WTC11 (cell line): ENCODE measurements around the gene WSB1. TPM values are rescaled to one million over a fixed set of nuclear protein-coding genes. Genes with fewer than 3 reads are reported as not detected.

ENCODE experiments used
- ATAC-seq: fragments of 200-7000 bp; cut with Tn5 transposase; 2 replicates; pipeline ENCODE4 v1.10.0; 2021; ENCODE audit warnings: mild to moderate bottlenecking, moderate library complexity
- CTCF ChIA-PET: fragments of 300-600 bp; sonication (Branson Sonifier 250); formaldehyde crosslinking; loops from one replicate; lab custom pipeline; 2021; ENCODE audit warnings: antibody characterized with exemption; lab: Charles Lee
- POLR2A ChIA-PET: fragments of 350-600 bp; sonication (Branson Sonifier 250); formaldehyde crosslinking; loops from one replicate; lab custom pipeline; 2021; ENCODE audit warnings: antibody characterized with exemption; lab: Charles Lee
- DNase-seq: peaks from one replicate; pipeline ENCODE4 v3.0.0; 2021; ENCODE audit warnings: low spot score
- H3K27ac Mint-ChIP-seq: 2 replicates; pipeline ENCODE4 v1.8.0; 2021; ENCODE audit warnings: mixed read lengths
- H3K27me3 Mint-ChIP-seq: 2 replicates; pipeline ENCODE4 v1.8.0; 2021; ENCODE audit warnings: low read depth, mild to moderate bottlenecking, moderate library complexity, mixed read lengths
- H3K36me3 Mint-ChIP-seq: 2 replicates; pipeline ENCODE4 v1.8.0; 2021; ENCODE audit warnings: mixed read lengths
- H3K4me1 Mint-ChIP-seq: 2 replicates; pipeline ENCODE4 v1.8.0; 2022; ENCODE audit warnings: mixed read lengths
- H3K4me3 Mint-ChIP-seq: 2 replicates; pipeline ENCODE4 v1.8.0; 2021; ENCODE audit warnings: mild to moderate bottlenecking, moderate library complexity, mixed read lengths
- H3K9me3 Mint-ChIP-seq: 2 replicates; pipeline ENCODE4 v1.8.0; 2021; ENCODE audit warnings: mixed read lengths
- AFF4 ChIP-seq: sonication (generic); formaldehyde crosslinking; IDR thresholded peaks from 2 replicates; pipeline ENCODE4 v1.8.1; 2023; ENCODE audit warnings: mild to moderate bottlenecking, missing genetic modification reagents, borderline replicate concordance
- CBFB ChIP-seq: sonication (generic); formaldehyde crosslinking; IDR thresholded peaks from 2 replicates; pipeline ENCODE4 v1.8.1; 2022; ENCODE audit warnings: mild to moderate bottlenecking, low read depth, missing genetic modification reagents
- ETV6 ChIP-seq: sonication (generic); formaldehyde crosslinking; IDR thresholded peaks from 2 replicates; pipeline ENCODE4 v1.8.1; 2022; ENCODE audit warnings: mild to moderate bottlenecking, missing genetic modification reagents
- GABPB1 ChIP-seq: sonication (generic); formaldehyde crosslinking; IDR thresholded peaks from 2 replicates; pipeline ENCODE4 v1.8.1; 2023; ENCODE audit warnings: mild to moderate bottlenecking, missing genetic modification reagents
- GRHL2 ChIP-seq: fragments of 250-450 bp; sonication (Bioruptor Pico); IDR thresholded peaks from 2 replicates; pipeline ENCODE4 v1.8.0; 2022; ENCODE audit warnings: mild to moderate bottlenecking, moderate library complexity; ENCODE audit not compliant: insufficient replicate concordance, severe bottlenecking
- MXD4 ChIP-seq: fragments of 250-450 bp; sonication (Bioruptor Pico); IDR thresholded peaks from 2 replicates; pipeline ENCODE4 v1.8.0; 2021; ENCODE audit warnings: mild to moderate bottlenecking, moderate library complexity, borderline replicate concordance
- MYBL2 ChIP-seq: sonication (generic); formaldehyde crosslinking; IDR thresholded peaks from 2 replicates; pipeline ENCODE4 v1.8.1; 2023; ENCODE audit warnings: mild to moderate bottlenecking, moderate library complexity, missing genetic modification reagents
- NR2C2 ChIP-seq: sonication (generic); formaldehyde crosslinking; IDR thresholded peaks from 2 replicates; pipeline ENCODE4 v1.8.0; 2022; ENCODE audit warnings: mild to moderate bottlenecking, missing genetic modification reagents
- OVOL2 ChIP-seq: fragments of 250-450 bp; sonication (Bioruptor Pico); IDR thresholded peaks from 2 replicates; pipeline ENCODE4 v1.9.0; 2021; ENCODE audit warnings: mild to moderate bottlenecking, borderline replicate concordance
- TEAD1 ChIP-seq: sonication (generic); formaldehyde crosslinking; IDR thresholded peaks from 2 replicates; pipeline ENCODE4 v1.8.0; 2022; ENCODE audit warnings: mild to moderate bottlenecking, missing genetic modification reagents
- ZBTB21 ChIP-seq: sonication (generic); formaldehyde crosslinking; IDR thresholded peaks from 2 replicates; pipeline ENCODE4 v1.8.1; 2023; ENCODE audit warnings: mild to moderate bottlenecking, missing genetic modification reagents, borderline replicate concordance
- ZBTB43 ChIP-seq: sonication (generic); formaldehyde crosslinking; IDR thresholded peaks from 2 replicates; pipeline ENCODE4 v1.8.1; 2023; ENCODE audit warnings: mild to moderate bottlenecking, missing genetic modification reagents
- ZNF219 ChIP-seq: sonication (generic); formaldehyde crosslinking; IDR thresholded peaks from 2 replicates; pipeline ENCODE4 v1.8.0; 2023; ENCODE audit warnings: missing genetic modification reagents, mild to moderate bottlenecking, borderline replicate concordance
- ZNF396 ChIP-seq: fragments of 250-450 bp; sonication (Bioruptor Pico); IDR thresholded peaks from 2 replicates; pipeline ENCODE4 v1.8.0; 2021; ENCODE audit warnings: mild to moderate bottlenecking, moderate library complexity, borderline replicate concordance
- ZNF416 ChIP-seq: fragments of 250-450 bp; sonication (Bioruptor Pico); IDR thresholded peaks from 2 replicates; pipeline ENCODE4 v1.9.0; 2021; ENCODE audit warnings: mild to moderate bottlenecking, inconsistent platforms
- ZNF423 ChIP-seq: fragments of 250-450 bp; sonication (Bioruptor Pico); IDR thresholded peaks from 2 replicates; pipeline ENCODE4 v2.1.2; 2022; ENCODE audit warnings: mild to moderate bottlenecking, moderate library complexity
- ZNF671 ChIP-seq: fragments of 250-450 bp; sonication (Bioruptor Pico); IDR thresholded peaks from 2 replicates; pipeline ENCODE4 v1.8.0; 2021; ENCODE audit warnings: mild to moderate bottlenecking
- total RNA-seq: library from RNA; stranded (reverse); gene quantifications from 3 replicates; pipeline ENCODE4 v1.2.3, GENCODE V29; 2021
- TF ChIP-seq, protein P1 (sequence below): sonication (generic); formaldehyde crosslinking; IDR thresholded peaks from 2 replicates; pipeline ENCODE4 v1.8.1; 2023; ENCODE audit warnings: mild to moderate bottlenecking, missing genetic modification reagents, moderate library complexity
- TF ChIP-seq, protein P2 (sequence below): sonication (generic); formaldehyde crosslinking; IDR thresholded peaks from 2 replicates; pipeline ENCODE4 v1.8.1; 2022; ENCODE audit warnings: missing genetic modification reagents, borderline replicate concordance
- TF ChIP-seq, protein P3 (sequence below): sonication (generic); formaldehyde crosslinking; IDR thresholded peaks from 2 replicates; pipeline ENCODE4 v1.8.0; 2022; ENCODE audit warnings: mild to moderate bottlenecking, missing genetic modification reagents
- TF ChIP-seq, protein P4 (sequence below): fragments of 250-450 bp; sonication (Bioruptor Pico); conservative IDR thresholded peaks from 2 replicates; pipeline ENCODE4 v1.9.0; 2021; ENCODE audit warnings: mild to moderate bottlenecking

WSB1 gene
- total RNA-seq, 1 experiment from 2014 or later: 167 TPM

- no peak overlapping the region for H3K27ac Mint-ChIP-seq
- CTCF ChIA-PET: interaction anchor here (0.7 to 2.2 kb wide), 3 partner anchors 22 to 320 kb away, joined by 3 to 54 read pairs (median 4); no protein-coding TSS in a partner anchor
- peak overlapping the region; percentile 67; the same call in 1 of the 2 replicates for H3K4me3 Mint-ChIP-seq
These were observed 38.1 kb downstream of the WSB1 start for GRCh38 chr17:27332047-27332393.

GRCh38 chr17:27332485-27333409, 38.8 kb downstream of the WSB1 start:
- Mint-ChIP-seq H3K4me1 (peaks cover 50% of the 10 kb centered on the region), H3K36me3 (no peaks in the 10 kb centered on the region), H3K4me3 (peak overlapping the region; percentile 67), H3K9me3 (no peaks in the 10 kb centered on the region), H3K27me3 (peaks cover 5% of the 10 kb centered on the region; the same call in 1 of the 2 replicates), H3K27ac (peak overlapping the region; percentile 89)
- ATAC-seq (peak; percentile 96), DNase-seq (peak; percentile 96)
- CTCF ChIA-PET: interaction anchor here (0.6 to 2.4 kb wide), 37 partner anchors 9 to 1418 kb away, joined by 3 to 54 read pairs (median 5); no protein-coding TSS in a partner anchor
- POLR2A ChIA-PET: interaction anchor here (0.5 to 1.6 kb wide), 9 partner anchors 12 to 87 kb away, joined by 3 to 17 read pairs (median 3); partner anchors contain the start of gene WSB1
- TF ChIP-seq, protein P1, sequence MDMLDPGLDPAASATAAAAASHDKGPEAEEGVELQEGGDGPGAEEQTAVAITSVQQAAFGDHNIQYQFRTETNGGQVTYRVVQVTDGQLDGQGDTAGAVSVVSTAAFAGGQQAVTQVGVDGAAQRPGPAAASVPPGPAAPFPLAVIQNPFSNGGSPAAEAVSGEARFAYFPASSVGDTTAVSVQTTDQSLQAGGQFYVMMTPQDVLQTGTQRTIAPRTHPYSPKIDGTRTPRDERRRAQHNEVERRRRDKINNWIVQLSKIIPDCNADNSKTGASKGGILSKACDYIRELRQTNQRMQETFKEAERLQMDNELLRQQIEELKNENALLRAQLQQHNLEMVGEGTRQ (CRISPR knock-in tag): 0 out of 2 replicates have a peak, but pooled peaks have one; percentile 13
- 0 out of 2 replicates have a peak, but pooled peaks have one; percentile 44 for TF ChIP-seq TEAD1
- TF ChIP-seq MYBL2 (CRISPR knock-in tag): no peak
- no peak for TF ChIP-seq GRHL2
- TF ChIP-seq MXD4: no peak
- TF ChIP-seq CBFB: no peak
- peak; percentile 84; the same call in 1 of the 2 replicates for TF ChIP-seq ETV6
- no peak for TF ChIP-seq ZNF416 (CRISPR knock-in tag)
- TF ChIP-seq ZNF671 (CRISPR knock-in tag): no peak
- TF ChIP-seq, protein P2, sequence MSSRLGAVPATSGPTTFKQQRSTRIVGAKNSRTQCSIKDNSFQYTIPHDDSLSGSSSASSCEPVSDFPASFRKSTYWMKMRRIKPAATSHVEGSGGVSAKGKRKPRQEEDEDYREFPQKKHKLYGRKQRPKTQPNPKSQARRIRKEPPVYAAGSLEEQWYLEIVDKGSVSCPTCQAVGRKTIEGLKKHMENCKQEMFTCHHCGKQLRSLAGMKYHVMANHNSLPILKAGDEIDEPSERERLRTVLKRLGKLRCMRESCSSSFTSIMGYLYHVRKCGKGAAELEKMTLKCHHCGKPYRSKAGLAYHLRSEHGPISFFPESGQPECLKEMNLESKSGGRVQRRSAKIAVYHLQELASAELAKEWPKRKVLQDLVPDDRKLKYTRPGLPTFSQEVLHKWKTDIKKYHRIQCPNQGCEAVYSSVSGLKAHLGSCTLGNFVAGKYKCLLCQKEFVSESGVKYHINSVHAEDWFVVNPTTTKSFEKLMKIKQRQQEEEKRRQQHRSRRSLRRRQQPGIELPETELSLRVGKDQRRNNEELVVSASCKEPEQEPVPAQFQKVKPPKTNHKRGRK (CRISPR knock-in tag): no peak
- TF ChIP-seq AFF4: no peak
- no peak for TF ChIP-seq ZNF396 (CRISPR knock-in tag)
- TF ChIP-seq, protein P3, sequence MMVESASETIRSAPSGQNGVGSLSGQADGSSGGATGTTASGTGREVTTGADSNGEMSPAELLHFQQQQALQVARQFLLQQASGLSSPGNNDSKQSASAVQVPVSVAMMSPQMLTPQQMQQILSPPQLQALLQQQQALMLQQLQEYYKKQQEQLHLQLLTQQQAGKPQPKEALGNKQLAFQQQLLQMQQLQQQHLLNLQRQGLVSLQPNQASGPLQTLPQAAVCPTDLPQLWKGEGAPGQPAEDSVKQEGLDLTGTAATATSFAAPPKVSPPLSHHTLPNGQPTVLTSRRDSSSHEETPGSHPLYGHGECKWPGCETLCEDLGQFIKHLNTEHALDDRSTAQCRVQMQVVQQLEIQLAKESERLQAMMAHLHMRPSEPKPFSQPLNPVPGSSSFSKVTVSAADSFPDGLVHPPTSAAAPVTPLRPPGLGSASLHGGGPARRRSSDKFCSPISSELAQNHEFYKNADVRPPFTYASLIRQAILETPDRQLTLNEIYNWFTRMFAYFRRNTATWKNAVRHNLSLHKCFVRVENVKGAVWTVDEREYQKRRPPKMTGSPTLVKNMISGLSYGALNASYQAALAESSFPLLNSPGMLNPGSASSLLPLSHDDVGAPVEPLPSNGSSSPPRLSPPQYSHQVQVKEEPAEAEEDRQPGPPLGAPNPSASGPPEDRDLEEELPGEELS (CRISPR knock-in tag): 0 out of 2 replicates have a peak, but pooled peaks have one; percentile 54
- TF ChIP-seq ZBTB43 (CRISPR knock-in tag): no peak
- peak; percentile 29; the same call in 1 of the 2 replicates for TF ChIP-seq GABPB1 (CRISPR knock-in tag)
- peak; percentile 84 for TF ChIP-seq ZNF423 (CRISPR knock-in tag)
- TF ChIP-seq ZNF219 (CRISPR knock-in tag): no peak
- TF ChIP-seq, protein P4, sequence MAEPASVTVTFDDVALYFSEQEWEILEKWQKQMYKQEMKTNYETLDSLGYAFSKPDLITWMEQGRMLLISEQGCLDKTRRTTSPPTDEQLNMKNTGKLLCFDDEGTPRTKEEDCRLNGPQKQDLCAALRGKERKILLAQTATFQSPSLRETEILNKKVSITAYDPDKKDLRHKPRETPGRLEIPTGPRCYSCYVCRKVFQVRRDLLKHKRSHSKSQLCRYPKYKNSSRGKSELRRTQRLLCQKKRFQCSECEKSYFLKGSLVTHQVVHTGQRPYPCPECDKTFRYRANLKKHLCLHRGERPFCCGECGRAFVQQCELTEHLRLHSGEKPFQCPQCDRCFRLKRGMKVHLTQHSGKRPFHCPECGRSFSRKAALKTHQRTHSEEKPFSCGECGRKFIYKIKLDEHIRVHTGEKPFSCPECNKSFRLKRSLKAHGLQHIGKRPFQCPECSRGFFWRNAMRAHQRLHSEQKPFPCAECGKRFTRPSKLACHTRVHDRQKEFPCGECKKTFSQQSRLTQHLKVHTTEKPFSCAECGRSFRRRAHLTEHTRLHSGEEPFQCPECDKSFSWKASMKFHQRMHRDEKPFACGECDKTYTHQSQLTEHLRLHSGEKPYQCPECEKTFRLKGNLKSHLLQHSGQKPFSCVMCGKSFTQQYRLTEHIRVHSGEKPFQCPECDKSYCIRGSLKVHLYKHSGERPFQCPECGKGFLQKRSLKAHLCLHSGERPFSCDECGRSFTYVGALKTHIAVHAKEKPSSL (CRISPR knock-in tag): no peak

More at GRCh38 chr17:27332047-27332393, 38.1 kb downstream of the WSB1 start:
- POLR2A ChIA-PET: interaction anchor here (1.6 kb wide), 1 partner anchor 38 kb away, joined by 6 read pairs; the partner anchor contains the start of gene WSB1
- H3K4me1 Mint-ChIP-seq: peaks cover 46% of the 10 kb centered on the region
- TF ChIP-seq OVOL2 (CRISPR knock-in tag): no peak
- TF ChIP-seq ZBTB21: no peak
- no peak for TF ChIP-seq MXD4
- TF ChIP-seq NR2C2 (CRISPR knock-in tag): no peak
- no peak for TF ChIP-seq GABPB1 (CRISPR knock-in tag)
- TF ChIP-seq, all 79 proteins: peak for 0
- Mint-ChIP-seq H3K9me3 (no peaks in the 10 kb centered on the region), H3K27me3 (peaks cover 5% of the 10 kb centered on the region; the same call in 1 of the 2 replicates), H3K36me3 (no peaks in the 10 kb centered on the region)
- ATAC-seq (no peak), DNase-seq (no peak)
